IPS-18c (cell line): ENCODE data around the gene ZNF558.
"Not testable (repeated sequence)": the region's sequence is repeated elsewhere in the genome, so short reads cannot be mapped to it uniquely, and the experiment has no call there.

Source experiments
- H3K4me3 ChIP-seq: 2 replicates; pipeline ENCODE4 v1.7.0; 2013; ENCODE audit warnings: low read depth, mild to moderate bottlenecking, low read length, moderate library complexity; ENCODE audit not compliant: insufficient read depth
- H3K9me3 ChIP-seq: one replicate; pipeline ENCODE4 v1.6.1; 2013; ENCODE audit warnings: mild to moderate bottlenecking, low read length, moderate library complexity; ENCODE audit not compliant: control insufficient read depth, insufficient read depth

The ZNF558 gene

DNA sequence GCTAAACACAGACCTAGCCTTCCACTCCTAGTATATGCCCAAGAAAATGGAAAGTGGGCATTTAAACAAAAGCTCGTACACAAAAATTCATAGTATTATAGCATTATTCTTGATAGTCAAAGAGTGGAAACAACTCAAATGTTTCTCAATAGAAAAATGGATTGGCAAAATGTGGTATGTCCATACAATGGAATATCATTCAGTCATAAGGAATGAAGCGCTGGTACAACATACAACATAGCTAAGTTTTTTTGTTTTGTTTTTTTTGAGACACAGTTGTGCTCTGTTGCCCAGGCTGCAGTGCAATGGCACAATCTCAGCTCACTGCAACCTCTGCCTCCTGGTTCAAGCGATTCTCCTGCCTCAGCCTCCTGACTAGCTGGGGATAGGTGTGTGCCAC, 11.9 kb downstream of the ZNF558 start:
- peaks cover 26% of the 10 kb centered on the region for H3K9me3 ChIP-seq
- H3K4me3 ChIP-seq = no peak overlapping the region

DNA sequence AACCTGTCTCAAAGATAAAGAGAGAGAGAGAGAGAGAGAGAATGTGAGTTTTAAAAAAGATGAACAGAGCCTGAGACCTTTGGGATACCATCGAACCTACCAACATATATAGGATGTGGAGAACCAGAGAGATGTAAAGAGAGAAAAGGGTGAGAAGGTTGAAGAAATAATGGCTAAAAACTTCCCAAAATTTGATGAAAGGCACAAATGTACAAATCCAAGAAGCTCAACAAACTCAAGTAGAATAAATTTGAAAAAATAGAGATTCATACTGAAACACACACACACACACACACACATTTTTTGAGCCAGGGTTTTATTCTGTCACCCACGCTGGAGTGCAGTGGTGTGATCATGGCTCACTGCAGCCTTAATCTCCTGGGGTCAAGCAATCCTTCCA, 16.3 kb downstream of the ZNF558 start:
- Histone ChIP-seq H3K4me3 (no peak overlapping the region), H3K9me3 (peaks cover 26% of the 10 kb centered on the region)

- Histone ChIP-seq H3K9me3 (peaks cover 26% of the 10 kb centered on the region), H3K4me3 (no peak overlapping the region)
Observed at GRCh38 chr19:8814176-8814575, 17.9 kb downstream of the ZNF558 start.

- Histone ChIP-seq H3K4me3 (no peak overlapping the region), H3K9me3 (peaks cover 29% of the 10 kb centered on the region)
Observed at GRCh38 chr19:8811315-8812172, 20.6 kb downstream of the ZNF558 start.

- H3K9me3 ChIP-seq = peaks cover 24% of the 10 kb centered on the region
Observed at GRCh38 chr19:8806661-8807060, 25.4 kb downstream of the ZNF558 start.

GRCh38 chr19:8794823-8795222, 37.3 kb downstream of the ZNF558 start:
- H3K4me3 ChIP-seq = no peak overlapping the region
- H3K9me3 ChIP-seq = peaks cover 8% of the 10 kb centered on the region

More at GRCh38 chr19:8806661-8807060, 25.4 kb downstream of the ZNF558 start:
- no peak overlapping the region for H3K4me3 ChIP-seq

DNA sequence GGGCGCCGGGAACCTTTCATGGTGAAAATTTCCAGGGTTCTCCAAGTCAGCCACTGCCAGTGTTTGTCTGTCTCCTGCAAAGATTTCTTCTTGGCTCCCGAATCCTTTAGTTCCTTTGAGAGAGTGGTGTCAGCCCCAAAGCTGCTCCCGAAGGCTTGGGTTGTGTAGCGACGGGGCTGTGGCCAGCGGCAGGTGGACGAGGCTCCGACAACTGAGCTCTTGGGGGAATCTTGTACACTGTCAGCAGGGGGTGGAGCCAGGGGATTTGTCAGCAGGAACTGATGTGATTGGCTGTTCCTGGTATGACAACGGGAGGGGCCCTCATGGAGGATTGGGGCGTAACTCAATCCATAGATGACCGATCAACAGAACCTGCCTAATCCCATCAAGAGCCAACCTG, 58.5 kb downstream of the ZNF558 start:
- not testable (repeated sequence) for H3K9me3 ChIP-seq, H3K4me3 ChIP-seq

DNA sequence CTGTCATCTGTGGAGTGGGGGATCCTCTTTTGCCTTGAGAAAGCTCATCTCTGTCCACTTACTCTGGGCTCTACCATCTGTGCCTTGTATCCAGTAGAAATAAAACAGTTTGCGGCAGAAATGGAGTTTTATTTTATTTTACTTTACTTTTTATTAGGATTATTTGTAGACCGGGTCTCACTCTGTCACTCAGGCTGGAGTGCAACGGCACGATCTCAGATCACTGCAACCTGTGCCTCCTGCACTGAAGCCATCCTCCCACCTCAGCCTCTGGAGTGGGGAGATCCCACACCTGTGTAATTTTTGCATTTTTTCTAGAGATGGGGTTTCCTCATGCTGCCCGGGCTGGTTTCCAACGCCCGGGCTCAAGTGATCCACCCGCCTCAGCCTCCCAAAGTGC, 62.8 kb downstream of the ZNF558 start:
- H3K4me3 ChIP-seq, H3K9me3 ChIP-seq: not testable (repeated sequence)

DNA sequence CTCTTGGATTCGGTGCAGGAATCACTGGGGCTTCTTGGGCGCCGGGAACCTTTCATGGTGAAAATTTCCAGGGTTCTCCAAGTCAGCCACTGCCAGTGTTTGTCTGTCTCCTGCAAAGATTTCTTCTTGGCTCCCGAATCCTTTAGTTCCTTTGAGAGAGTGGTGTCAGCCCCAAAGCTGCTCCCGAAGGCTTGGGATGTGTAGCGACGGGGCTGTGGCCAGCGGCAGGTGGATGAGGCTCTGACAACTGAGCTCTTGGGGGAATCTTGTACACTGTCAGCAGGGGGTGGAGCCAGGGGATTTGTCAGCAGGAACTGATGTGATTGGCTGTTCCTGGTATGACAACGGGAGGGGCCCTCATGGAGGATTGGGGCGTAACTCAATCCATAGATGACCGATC, 64.8 kb downstream of the ZNF558 start:
- H3K9me3 ChIP-seq, H3K4me3 ChIP-seq: not testable (repeated sequence)
